Breast epithelium (tissue), 4 donors: ENCODE measurements around the gene THSD4. TPM values are rescaled to one million over a fixed set of nuclear protein-coding genes. Genes with fewer than 3 reads are reported as not detected.
A peak's percentile ranks its signal among the peaks of the same experiment; 100 is the strongest.

Experiments
- DNase-seq, 2 donors: peaks; one replicate each; pipeline ENCODE4 v3.0.0-alpha.2; 2019; ENCODE audit warnings: low spot score in 2 of 2
- H3K27ac ChIP-seq, 2 donors: fragments of 200-600 bp; sonication (generic) in 1 of 2; one replicate each; pipeline ENCODE4 v1.5.1; 2016 to 2019; ENCODE audit warnings: mild to moderate bottlenecking in 1 of 2
- H3K27me3 ChIP-seq, 2 donors: fragments of 200-600 bp; sonication (generic) in 1 of 2; one replicate each; pipeline versions ENCODE4 v1.5.1 to v1.6.0; 2017 to 2019; ENCODE audit warnings: control low read depth in 1 of 2, mild to moderate bottlenecking in 1 of 2
- H3K36me3 ChIP-seq: fragments of 200-600 bp; one replicate; pipeline ENCODE4 v1.5.1; 2019
- H3K4me1 ChIP-seq, 2 donors: fragments of 200-600 bp; sonication (generic); one replicate each; pipeline ENCODE4 v1.5.1; 2016 to 2019; ENCODE audit warnings: control low read depth in 1 of 2
- H3K4me3 ChIP-seq, 3 donors: fragments of 200-600 bp; sonication (generic); 1 replicate in 2 of 3; 2 replicates in 1 of 3; pipeline ENCODE4 v1.5.1; 2016 to 2019; ENCODE audit warnings: mild to moderate bottlenecking in 3 of 3, moderate library complexity in 2 of 3
- H3K9me3 ChIP-seq, 2 donors: fragments of 200-600 bp; sonication (generic) in 1 of 2; one replicate each; pipeline ENCODE4 v1.5.1; 2016 to 2019; ENCODE audit warnings: control low read depth in 1 of 2
- POLR2A ChIP-seq: fragments of 450-650 bp; IDR thresholded peaks from one replicate; pipeline ENCODE4 v1.6.1; 2016; ENCODE audit warnings: antibody characterized with exemption, mild to moderate bottlenecking, moderate library complexity
- POLR2AphosphoS5 ChIP-seq, 3 donors: sonication (generic); formaldehyde crosslinking; IDR thresholded peaks; one replicate each; pipeline ENCODE4 v1.6.1; 2017; ENCODE audit warnings: antibody characterized with exemption in 3 of 3
- intact Hi-C: fragments of 100-400 bp; cut with DNase I; formaldehyde crosslinking; loops from one replicate; pipeline ENCODE4 v1.15.1; 2023; ENCODE audit warnings: low total_unique reads
- total RNA-seq, 3 donors: library from RNA; depleted of rRNA; stranded (reverse); fragments of >200 nt; gene quantifications; one replicate each; pipeline ENCODE4 v1.1.0, GENCODE V29; 2016
- TF ChIP-seq, protein P1 (sequence below), 3 donors: fragments of 450-650 bp; IDR thresholded peaks; one replicate each; pipeline ENCODE4 v1.5.1; 2016 to 2017; ENCODE audit warnings: antibody characterized with exemption in 3 of 3, mild to moderate bottlenecking in 3 of 3, moderate library complexity in 3 of 3

The THSD4 gene
- total RNA-seq, 3 donors from 2014 or later: 0.64 to 58.7 (median 41.3) TPM

DNA sequence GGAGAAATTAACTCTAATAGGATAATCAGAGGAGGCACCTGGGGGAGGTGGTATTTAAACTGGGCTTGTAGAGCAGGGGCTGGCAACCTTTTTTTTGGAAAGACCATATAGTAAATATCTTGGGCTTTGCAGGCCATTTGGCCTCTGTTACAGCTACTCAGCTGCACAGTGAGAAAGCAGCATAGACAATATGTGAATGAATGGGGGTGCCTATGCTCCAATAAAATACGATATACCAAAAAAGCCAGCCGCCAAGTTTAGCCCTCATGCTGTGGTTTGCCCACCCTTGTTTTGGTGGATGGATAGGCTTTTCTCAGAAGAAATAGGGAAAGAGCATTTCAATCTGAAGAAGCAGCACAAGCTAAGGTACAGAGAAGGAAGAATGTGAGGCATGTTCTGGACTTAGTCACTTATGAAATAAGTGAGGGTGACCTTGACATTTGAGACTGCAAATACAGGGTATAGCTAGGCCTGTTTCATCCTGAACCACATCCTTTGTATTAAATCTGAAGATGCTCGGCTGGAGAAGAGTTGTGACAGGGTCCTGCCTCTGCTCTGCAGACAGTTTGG is 564.0 kb downstream of the THSD4 start:
- Histone ChIP-seq H3K4me1 (peaks cover 0 to 5% of the 10 kb centered on the region in 2 donors), H3K4me3 (no peak overlapping the region), H3K27ac (peak overlapping the region; percentile 37 to 68), H3K27me3 (no peaks in the 10 kb centered on the region), H3K36me3 (no peaks in the 10 kb centered on the region), H3K9me3 (no peaks in the 10 kb centered on the region)
- no peak for DNase-seq
- intact Hi-C loops: no loop called here
- TF ChIP-seq POLR2A: no peak
- TF ChIP-seq POLR2AphosphoS5 (IDR thresholded peaks at IDR 0.05): no peak
- TF ChIP-seq, protein P1, sequence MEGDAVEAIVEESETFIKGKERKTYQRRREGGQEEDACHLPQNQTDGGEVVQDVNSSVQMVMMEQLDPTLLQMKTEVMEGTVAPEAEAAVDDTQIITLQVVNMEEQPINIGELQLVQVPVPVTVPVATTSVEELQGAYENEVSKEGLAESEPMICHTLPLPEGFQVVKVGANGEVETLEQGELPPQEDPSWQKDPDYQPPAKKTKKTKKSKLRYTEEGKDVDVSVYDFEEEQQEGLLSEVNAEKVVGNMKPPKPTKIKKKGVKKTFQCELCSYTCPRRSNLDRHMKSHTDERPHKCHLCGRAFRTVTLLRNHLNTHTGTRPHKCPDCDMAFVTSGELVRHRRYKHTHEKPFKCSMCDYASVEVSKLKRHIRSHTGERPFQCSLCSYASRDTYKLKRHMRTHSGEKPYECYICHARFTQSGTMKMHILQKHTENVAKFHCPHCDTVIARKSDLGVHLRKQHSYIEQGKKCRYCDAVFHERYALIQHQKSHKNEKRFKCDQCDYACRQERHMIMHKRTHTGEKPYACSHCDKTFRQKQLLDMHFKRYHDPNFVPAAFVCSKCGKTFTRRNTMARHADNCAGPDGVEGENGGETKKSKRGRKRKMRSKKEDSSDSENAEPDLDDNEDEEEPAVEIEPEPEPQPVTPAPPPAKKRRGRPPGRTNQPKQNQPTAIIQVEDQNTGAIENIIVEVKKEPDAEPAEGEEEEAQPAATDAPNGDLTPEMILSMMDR (IDR thresholded peaks at IDR 0.05): no peak

DNA sequence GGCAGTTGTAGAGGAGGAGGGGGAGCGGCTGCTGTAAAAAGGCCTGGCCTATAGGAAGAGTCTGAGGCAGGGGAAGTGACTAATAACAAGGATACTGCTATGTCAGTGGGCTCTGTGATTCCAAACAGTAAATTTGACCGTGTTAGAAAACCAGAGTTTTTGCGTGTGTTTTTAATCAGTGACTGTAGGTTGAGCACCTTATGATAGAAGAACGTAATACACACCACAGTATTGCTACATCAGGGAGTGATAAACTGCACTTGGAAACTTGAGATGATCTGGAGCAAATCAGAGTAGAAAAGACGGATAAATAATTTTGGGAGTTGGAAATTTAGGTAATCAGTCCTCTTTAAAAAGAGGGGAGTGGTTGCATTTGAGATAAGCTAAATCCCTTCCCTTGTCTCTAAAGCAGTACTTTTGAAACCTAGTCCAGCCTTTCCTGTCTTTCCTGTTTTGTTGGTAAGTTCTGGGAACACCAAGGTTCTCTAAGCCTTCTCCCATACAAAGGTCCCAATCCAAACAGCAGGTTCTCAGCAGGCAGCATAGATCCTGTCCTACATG is 564.6 kb downstream of the THSD4 start:
- DNase-seq: no peak
- Histone ChIP-seq H3K36me3 (no peaks in the 10 kb centered on the region), H3K9me3 (no peaks in the 10 kb centered on the region), H3K27ac (peak overlapping the region; percentile 37 to 68), H3K4me1 (peaks cover 0 to 5% of the 10 kb centered on the region in 2 donors), H3K4me3 (no peak overlapping the region), H3K27me3 (no peaks in the 10 kb centered on the region)
- TF ChIP-seq, protein P1 (IDR thresholded peaks at IDR 0.05): no peak
- TF ChIP-seq POLR2AphosphoS5 (IDR thresholded peaks at IDR 0.05) (no peak), POLR2A (no peak)
- intact Hi-C loops: no loop called here

DNA sequence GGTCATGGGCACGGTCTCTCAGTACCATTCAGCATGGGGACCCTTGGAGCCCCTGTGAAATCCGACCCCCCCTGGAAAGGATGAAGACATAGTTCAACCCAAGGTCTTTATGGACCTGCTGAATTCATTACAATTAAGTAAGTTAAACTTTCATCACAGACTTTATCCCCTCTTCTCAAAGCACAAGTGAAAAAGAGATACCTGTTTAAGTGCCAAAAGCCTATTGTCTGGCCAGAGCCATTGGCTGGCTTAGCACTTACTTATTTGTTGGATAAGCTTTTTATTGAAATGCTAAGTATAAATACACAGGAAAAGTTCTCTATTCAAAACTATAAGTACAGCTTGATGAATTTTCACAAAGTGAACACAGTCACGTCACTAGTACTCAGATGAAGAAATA is 566.7 kb downstream of the THSD4 start:
- Histone ChIP-seq H3K4me3 (no peak overlapping the region), H3K4me1 (peaks cover 0 to 4% of the 10 kb centered on the region in 2 donors), H3K36me3 (no peaks in the 10 kb centered on the region), H3K27me3 (no peaks in the 10 kb centered on the region), H3K27ac (no peak overlapping the region), H3K9me3 (no peaks in the 10 kb centered on the region)
- intact Hi-C loops: no loop called here
- TF ChIP-seq POLR2AphosphoS5 (IDR thresholded peaks at IDR 0.05) (no peak), POLR2A (no peak)
- TF ChIP-seq, protein P1 (IDR thresholded peaks at IDR 0.05): no peak
- no peak for DNase-seq

DNA sequence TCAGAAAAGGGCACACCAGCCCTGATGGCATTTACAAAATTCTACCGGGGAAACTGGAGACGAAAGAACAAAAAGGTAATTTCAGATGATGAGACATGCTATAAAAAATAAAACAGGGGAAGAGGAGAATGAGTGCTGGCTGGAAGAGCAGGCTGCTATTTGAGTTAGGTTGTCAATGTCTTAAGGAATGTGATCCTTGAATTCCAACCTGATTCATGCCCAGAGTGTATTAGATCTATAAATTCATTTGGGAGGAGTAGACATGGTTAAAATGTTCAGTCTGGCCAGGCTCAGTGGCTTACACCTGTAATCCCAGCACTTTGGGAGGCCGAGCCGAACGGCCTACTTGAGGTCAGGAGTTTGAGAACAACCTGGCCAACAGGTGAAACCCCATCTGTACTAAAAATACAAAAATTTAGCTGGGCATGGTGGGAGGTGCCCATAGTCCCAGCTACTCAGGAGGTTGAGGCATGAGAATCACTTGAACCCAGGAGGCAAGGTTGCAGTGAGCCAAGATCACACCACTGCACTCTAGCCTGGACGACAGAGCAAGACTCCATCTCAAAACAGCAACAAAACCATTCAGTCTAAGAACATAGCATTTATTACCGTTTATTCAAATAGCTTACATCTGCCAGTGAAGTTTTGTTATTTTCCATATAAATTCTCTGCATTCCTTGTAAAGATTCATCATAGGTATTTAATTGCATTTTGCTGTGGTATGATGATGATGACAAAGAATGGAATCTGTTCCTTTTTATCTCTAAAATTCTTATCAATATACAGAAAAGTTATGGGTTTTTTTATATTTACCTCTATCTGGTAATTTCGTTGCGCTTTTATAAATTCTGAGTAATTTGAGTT is 568.4 kb downstream of the THSD4 start:
- intact Hi-C loops: no loop called here
- DNase-seq: no peak

More for the DNA sequence above, 568.4 kb downstream of the THSD4 start:
- H3K4me3 ChIP-seq: no peak overlapping the region
- H3K4me1 ChIP-seq: no peaks in the 10 kb centered on the region
- H3K36me3 ChIP-seq: no peaks in the 10 kb centered on the region
- H3K27ac ChIP-seq: no peak overlapping the region
- no peaks in the 10 kb centered on the region for H3K27me3 ChIP-seq
- TF ChIP-seq POLR2AphosphoS5 (IDR thresholded peaks at IDR 0.05) (no peak), POLR2A (no peak)
- TF ChIP-seq, protein P1 (IDR thresholded peaks at IDR 0.05): no peak
- H3K9me3 ChIP-seq: no peaks in the 10 kb centered on the region
